GM12873 (cell line): ENCODE measurements around the gene TRAF2.

Source experiments
- TF ChIP-seq, protein P1 (sequence below): IDR thresholded peaks from 2 replicates; pipeline ENCODE4 v1.5.1; 2012; ENCODE audit warnings: low read depth, mild to moderate bottlenecking, moderate library complexity, low read length, control low read depth; ENCODE audit not compliant: insufficient read depth; ENCODE audit errors: missing control alignments

Gene TRAF2

DNA sequence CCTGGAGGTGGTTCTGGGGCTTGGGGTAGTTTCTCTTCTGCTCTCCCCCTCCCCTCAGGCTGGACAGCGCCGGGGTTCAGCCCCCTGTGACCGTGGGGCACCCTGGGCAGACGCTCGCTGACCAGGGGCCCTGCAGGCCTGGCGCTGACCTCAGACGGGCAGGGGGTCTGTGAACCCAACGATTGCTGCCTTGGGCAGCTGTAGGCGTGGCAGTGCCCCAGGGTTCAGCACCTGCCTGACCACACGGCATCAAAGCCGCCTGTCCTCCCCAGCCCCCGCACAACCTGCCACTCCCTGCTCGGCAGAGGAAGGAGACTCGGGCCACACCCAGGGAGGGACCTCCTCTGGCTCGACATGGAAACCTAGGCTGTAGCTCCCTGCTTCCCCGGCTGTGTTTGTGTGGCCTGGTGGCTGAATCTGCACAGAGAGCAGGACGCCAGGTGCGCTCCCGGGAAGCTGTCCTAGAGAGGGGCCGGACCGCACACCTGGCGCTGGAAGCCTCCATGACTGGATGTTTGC is 77.9 kb downstream of the TRAF2 start:
- TF ChIP-seq, protein P1, sequence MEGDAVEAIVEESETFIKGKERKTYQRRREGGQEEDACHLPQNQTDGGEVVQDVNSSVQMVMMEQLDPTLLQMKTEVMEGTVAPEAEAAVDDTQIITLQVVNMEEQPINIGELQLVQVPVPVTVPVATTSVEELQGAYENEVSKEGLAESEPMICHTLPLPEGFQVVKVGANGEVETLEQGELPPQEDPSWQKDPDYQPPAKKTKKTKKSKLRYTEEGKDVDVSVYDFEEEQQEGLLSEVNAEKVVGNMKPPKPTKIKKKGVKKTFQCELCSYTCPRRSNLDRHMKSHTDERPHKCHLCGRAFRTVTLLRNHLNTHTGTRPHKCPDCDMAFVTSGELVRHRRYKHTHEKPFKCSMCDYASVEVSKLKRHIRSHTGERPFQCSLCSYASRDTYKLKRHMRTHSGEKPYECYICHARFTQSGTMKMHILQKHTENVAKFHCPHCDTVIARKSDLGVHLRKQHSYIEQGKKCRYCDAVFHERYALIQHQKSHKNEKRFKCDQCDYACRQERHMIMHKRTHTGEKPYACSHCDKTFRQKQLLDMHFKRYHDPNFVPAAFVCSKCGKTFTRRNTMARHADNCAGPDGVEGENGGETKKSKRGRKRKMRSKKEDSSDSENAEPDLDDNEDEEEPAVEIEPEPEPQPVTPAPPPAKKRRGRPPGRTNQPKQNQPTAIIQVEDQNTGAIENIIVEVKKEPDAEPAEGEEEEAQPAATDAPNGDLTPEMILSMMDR = no peak

DNA sequence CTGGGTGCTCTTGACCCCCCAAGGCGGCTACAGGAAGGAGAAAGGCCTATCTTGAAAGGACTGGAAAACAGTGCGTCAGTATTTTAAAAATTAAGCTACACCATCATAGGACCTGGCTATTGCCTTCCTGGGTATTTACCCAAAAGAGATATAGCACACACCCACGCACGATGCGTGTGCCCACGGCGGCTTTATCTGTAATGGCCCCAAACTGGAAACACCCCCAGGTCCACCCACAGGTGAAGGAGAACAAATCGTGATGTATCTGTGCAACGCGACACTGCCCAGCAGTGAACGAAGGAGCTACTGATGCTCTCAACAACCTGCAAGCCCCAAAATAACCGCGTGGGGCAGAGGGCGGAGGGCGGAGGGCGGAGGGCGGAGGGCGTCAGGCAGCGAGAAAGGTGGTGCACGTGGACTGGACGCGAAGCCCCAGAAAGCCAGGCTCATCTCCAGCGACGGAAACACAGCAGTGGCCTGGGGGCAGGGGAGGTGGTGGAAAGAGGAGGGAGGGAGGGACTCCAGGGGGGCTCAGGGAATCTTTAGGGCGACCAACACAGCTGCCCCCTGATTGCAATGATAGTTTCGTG is 78.6 kb downstream of the TRAF2 start:
- TF ChIP-seq, protein P1 = no peak

GRCh38 chr9:136965771-136966484 is 79.6 kb downstream of the TRAF2 start:
- TF ChIP-seq, protein P1 = no peak

- TF ChIP-seq, protein P1 = no peak
Measured at GRCh38 chr9:136968333-136969127, 82.2 kb downstream of the TRAF2 start.

- TF ChIP-seq, protein P1 = no peak
Measured at GRCh38 chr9:136969150-136969549, 82.8 kb downstream of the TRAF2 start.

- TF ChIP-seq, protein P1 = no peak
Measured at GRCh38 chr9:136969774-136970173, 83.5 kb downstream of the TRAF2 start.

DNA sequence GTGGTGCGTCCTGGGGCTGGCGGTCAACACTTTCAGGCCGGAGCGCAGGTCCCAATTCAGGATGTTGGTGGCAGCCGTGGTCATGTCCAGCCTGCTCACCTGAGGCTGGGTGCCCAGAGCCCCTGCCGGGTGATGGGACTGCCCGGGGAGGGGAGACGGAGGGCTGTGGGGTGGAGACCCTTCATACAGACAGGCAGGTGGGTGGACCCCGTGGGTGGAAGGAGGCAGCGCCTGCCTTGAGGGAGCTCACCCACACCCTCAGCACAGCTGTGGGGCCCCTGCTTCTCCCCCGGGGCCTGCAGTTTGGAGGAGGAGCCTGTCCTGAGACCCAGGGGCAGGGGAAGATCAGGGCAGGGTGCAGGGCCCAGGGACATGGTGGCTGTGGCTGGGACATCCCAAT is 84.0 kb downstream of the TRAF2 start:
- TF ChIP-seq, protein P1 = no peak
